H1 (cell line): ENCODE measurements around the gene TELO2. TPM values are rescaled to one million over a fixed set of nuclear protein-coding genes. Genes with fewer than 3 reads are reported as not detected.

Source experiments
- BCL11A ChIP-seq, 2 experiments: IDR thresholded peaks; one replicate each; pipeline ENCODE4 v1.6.1; 2011; ENCODE audit warnings: low read depth in 2 of 2, low read length in 2 of 2, mild to moderate bottlenecking in 2 of 2
- YY1 ChIP-seq: IDR thresholded peaks from 2 replicates; pipeline ENCODE4 v1.6.1; 2011; ENCODE audit warnings: low read depth, mild to moderate bottlenecking, low read length
- polyA plus RNA-seq, 7 experiments: library from polyadenylated mRNA; depleted of rRNA in 3 of 7; stranded (reverse) in 5 of 7; unstranded in 2 of 7; fragments of >200 nt in 5 of 7; fragments of 200-250 nt in 2 of 7; gene quantifications; 1 replicate in 5 of 7; 2 replicates in 1 of 7; 4 replicates in 1 of 7; pipeline versions ENCODE4 v1.2.1 to v1.2.3, GENCODE V29; 2011 to 2013; ENCODE audit warnings: missing spikeins in 2 of 7, mixed read lengths in 2 of 7
- total RNA-seq: library from RNA; stranded (reverse); fragmentation: NEBNext Ultra II Directional; extraction: Animal tissue kit (Norgen Biotek cat#: 25700); gene quantifications from 2 replicates; pipeline ENCODE4 v1.2.1, GENCODE V29; 2021

Gene TELO2
- total and polyA plus RNA-seq, 2 of the 8 experiments (the other 6 are each of a cell fraction or from before 2014, with no cell fraction given): 39.3 to 64.8 TPM

- TF ChIP-seq BCL11A (IDR thresholded peaks at IDR 0.05; ENCODE audit: low read depth in 2 of 2, low read length in 2 of 2) (no peak), YY1 (no peak)
These were observed 43.9 kb upstream of the TELO2 start (continued) for GRCh38 chr16:1449201-1449788.
